Measurements from ENCODE around the gene MC2R. TPM values are rescaled to one million over a fixed set of nuclear protein-coding genes. Genes with fewer than 3 reads are reported as not detected.

Gene MC2R
- not detected for polyA plus RNA-seq (2013, experiment 1 of 2; ENCODE audit: insufficient read length)
- not detected for polyA plus RNA-seq (2013, experiment 2 of 2; ENCODE audit: insufficient read length)

GRCh38 chr18:13915391-13915790 lies at the start of gene MC2R:
MC2R (minus strand) TSS chr18:13915536; CDS start chr18:13885518, 30,018 bp downstream.
- no peak for DNase-seq

GRCh38 chr18:13945811-13946210 lies 30.5 kb upstream of the MC2R start:
- DNase-seq = no peak

GRCh38 chr18:13943338-13943737 lies 28.0 kb upstream of the MC2R start:
- no peak for DNase-seq

- no peak for DNase-seq
Observed at GRCh38 chr18:13940326-13940725, 25.0 kb upstream of the MC2R start.

GRCh38 chr18:13934676-13935075 lies 19.3 kb upstream of the MC2R start:
- DNase-seq = no peak

- DNase-seq = no peak
Observed at GRCh38 chr18:13934058-13934457, 18.7 kb upstream of the MC2R start.

GRCh38 chr18:13932285-13933025 lies 17.1 kb upstream of the MC2R start:
- DNase-seq = no peak

GRCh38 chr18:13930964-13931363 lies 15.6 kb upstream of the MC2R start:
- DNase-seq = no peak

- DNase-seq = no peak
Observed at GRCh38 chr18:13923221-13923620, 7.9 kb upstream of the MC2R start.

- DNase-seq = no peak
Observed at GRCh38 chr18:13918898-13919297, 3.6 kb upstream of the MC2R start.

- no peak for DNase-seq
Observed at GRCh38 chr18:13917401-13917800, 2.1 kb upstream of the MC2R start.

GRCh38 chr18:13916559-13916958 lies 1.2 kb upstream of the MC2R start:
- DNase-seq = no peak

GRCh38 chr18:13915995-13916431 lies 677 bp upstream of the MC2R start:
- DNase-seq = peak; percentile 7

- no peak for DNase-seq
Observed at GRCh38 chr18:13914756-13915155, 580 bp downstream of the MC2R start.

- DNase-seq = no peak
Observed at GRCh38 chr18:13914170-13914569, 1.2 kb downstream of the MC2R start.

- no peak for DNase-seq
Observed at GRCh38 chr18:13913205-13913604, 2.1 kb downstream of the MC2R start.

GRCh38 chr18:13912601-13913000 lies 2.7 kb downstream of the MC2R start:
- no peak for DNase-seq

GRCh38 chr18:13910986-13911385 lies 4.3 kb downstream of the MC2R start:
- DNase-seq = no peak

GRCh38 chr18:13910501-13910900 lies 4.8 kb downstream of the MC2R start:
- DNase-seq = no peak

- DNase-seq = no peak
Observed at GRCh38 chr18:13909141-13909940, 6.0 kb downstream of the MC2R start.

GRCh38 chr18:13900633-13901032 lies 14.7 kb downstream of the MC2R start:
- no peak for DNase-seq

- no peak for DNase-seq
Observed at GRCh38 chr18:13895505-13896033, 19.8 kb downstream of the MC2R start.

- DNase-seq = no peak
Observed at GRCh38 chr18:13894531-13894930, 20.8 kb downstream of the MC2R start.

- DNase-seq = no peak
Observed at GRCh38 chr18:13893418-13893760, 21.9 kb downstream of the MC2R start.

All from fibroblast of skin of abdomen (primary cell).